HFF-Myc (cell line): ENCODE data around the gene ALDH2.

Experiments used
- DNase-seq: peaks from one replicate; pipeline ENCODE4 v3.0.0-alpha.2; 2011; ENCODE audit warnings: low read depth; ENCODE audit errors: extremely low read depth
- H3K4me3 ChIP-seq: replicated peaks from 2 replicates; pipeline ENCODE4 v1.5.1; 2011; ENCODE audit warnings: low read depth, mild to moderate bottlenecking, control low read depth, low read length
- CTCF ChIP-seq: IDR thresholded peaks from 2 replicates; pipeline ENCODE4 v1.5.1; 2012; ENCODE audit warnings: mild to moderate bottlenecking, low read depth, low read length, control low read depth; ENCODE audit errors: missing control alignments

Gene ALDH2

GRCh38 chr12:111798182-111798581 is 31.4 kb downstream of the ALDH2 start:
- DNase-seq, result no peak
- TF ChIP-seq CTCF, result no peak

GRCh38 chr12:111799758-111800157 is 33.0 kb downstream of the ALDH2 start:
- TF ChIP-seq CTCF, result no peak
- no peak overlapping the region for H3K4me3 ChIP-seq
- no peak for DNase-seq

More at GRCh38 chr12:111798182-111798581, 31.4 kb downstream of the ALDH2 start:
- H3K4me3 ChIP-seq, result no peak overlapping the region

- no peak for DNase-seq
- no peak overlapping the region for H3K4me3 ChIP-seq
- no peak for TF ChIP-seq CTCF
These were observed 36.4 kb downstream of the ALDH2 start for GRCh38 chr12:111803038-111803626.

GRCh38 chr12:111803851-111804250 is 37.1 kb downstream of the ALDH2 start:
- no peak for TF ChIP-seq CTCF
- no peak overlapping the region for H3K4me3 ChIP-seq
- no peak for DNase-seq

- TF ChIP-seq CTCF, result no peak
- no peak overlapping the region for H3K4me3 ChIP-seq
- no peak for DNase-seq
These were observed 39.6 kb downstream of the ALDH2 start for GRCh38 chr12:111806304-111806703.

- no peak overlapping the region for H3K4me3 ChIP-seq
- TF ChIP-seq CTCF, result no peak
These were observed 40.5 kb downstream of the ALDH2 start for GRCh38 chr12:111807232-111807631.

More at GRCh38 chr12:111807232-111807631, 40.5 kb downstream of the ALDH2 start:
- no peak for DNase-seq
